Measurements from ENCODE around the gene RNF32. TPM values are rescaled to one million over a fixed set of nuclear protein-coding genes. Genes with fewer than 3 reads are reported as not detected.

The RNF32 gene
- total RNA-seq, 2 donors from 2014 or later, result 2.0 TPM

GRCh38 chr7:156677374-156678054 is 36.9 kb downstream of the RNF32 start:
- H3K9ac ChIP-seq (ENCODE audit: low read depth in 2 of 2, low read length in 2 of 2), result no peak overlapping the region
- no peaks in the 10 kb centered on the region for H3K36me3 ChIP-seq
- no peaks in the 10 kb centered on the region for H3K27me3 ChIP-seq
- TF ChIP-seq CTCF (IDR thresholded peaks at IDR 0.05), result no peak
- no peak overlapping the region for H3K4me3 ChIP-seq
- H3K27ac ChIP-seq, result no peak overlapping the region
- H3K4me1 ChIP-seq, result no peaks in the 10 kb centered on the region
- DNase-seq, result no peak
- intact Hi-C loops (cut with DNase I), result no loop called here
- H3K9me3 ChIP-seq, result no peaks in the 10 kb centered on the region

GRCh38 chr7:156680281-156680680 is 39.7 kb downstream of the RNF32 start:
- Histone ChIP-seq H3K4me1 (no peaks in the 10 kb centered on the region), H3K36me3 (no peaks in the 10 kb centered on the region)
- intact Hi-C loops (cut with DNase I), result no loop called here

GRCh38 chr7:156682928-156683327 is 42.4 kb downstream of the RNF32 start:
- Histone ChIP-seq H3K4me1 (no peaks in the 10 kb centered on the region), H3K9me3 (no peaks in the 10 kb centered on the region), H3K27ac (no peak overlapping the region), H3K36me3 (no peaks in the 10 kb centered on the region), H3K27me3 (no peaks in the 10 kb centered on the region), H3K9ac (ENCODE audit: low read depth in 2 of 2, low read length in 2 of 2) (no peak overlapping the region), H3K4me3 (no peak overlapping the region)
- no peak for TF ChIP-seq CTCF (IDR thresholded peaks at IDR 0.05)
- intact Hi-C loops (cut with DNase I), result no loop called here
- no peak for DNase-seq

More at GRCh38 chr7:156680281-156680680, 39.7 kb downstream of the RNF32 start:
- no peak overlapping the region for H3K27ac ChIP-seq
- no peaks in the 10 kb centered on the region for H3K9me3 ChIP-seq
- no peak overlapping the region for H3K4me3 ChIP-seq
- TF ChIP-seq CTCF (IDR thresholded peaks at IDR 0.05), result no peak
- DNase-seq, result no peak
- no peak overlapping the region for H3K9ac ChIP-seq (ENCODE audit: low read depth in 2 of 2, low read length in 2 of 2)
- H3K27me3 ChIP-seq, result no peaks in the 10 kb centered on the region

GRCh38 chr7:156684251-156684650 is 43.7 kb downstream of the RNF32 start:
- no peak overlapping the region for H3K4me3 ChIP-seq
- intact Hi-C loops (cut with DNase I), result no loop called here
- H3K9me3 ChIP-seq, result no peaks in the 10 kb centered on the region
- no peaks in the 10 kb centered on the region for H3K4me1 ChIP-seq
- no peaks in the 10 kb centered on the region for H3K36me3 ChIP-seq
- DNase-seq, result no peak
- no peak overlapping the region for H3K27ac ChIP-seq
- H3K27me3 ChIP-seq, result no peaks in the 10 kb centered on the region
- H3K9ac ChIP-seq (ENCODE audit: low read depth in 2 of 2, low read length in 2 of 2), result no peak overlapping the region
- no peak for TF ChIP-seq CTCF (IDR thresholded peaks at IDR 0.05)

- TF ChIP-seq CTCF (IDR thresholded peaks at IDR 0.05), result no peak
- H3K9ac ChIP-seq (ENCODE audit: low read depth in 2 of 2, low read length in 2 of 2), result no peak overlapping the region
- no peaks in the 10 kb centered on the region for H3K27me3 ChIP-seq
- H3K27ac ChIP-seq, result no peak overlapping the region
- no peak for DNase-seq
- H3K36me3 ChIP-seq, result no peaks in the 10 kb centered on the region
- H3K9me3 ChIP-seq, result no peaks in the 10 kb centered on the region
- intact Hi-C loops (cut with DNase I), result no loop called here
- no peak overlapping the region for H3K4me3 ChIP-seq
- no peaks in the 10 kb centered on the region for H3K4me1 ChIP-seq
These were observed 44.1 kb downstream of the RNF32 start for GRCh38 chr7:156684661-156685060.
